Stimulated activated CD4-positive, alpha-beta T cell treated with anti-CD3 and anti-CD28 coated beads, Interleukin-12 subunit alpha, Interleukin-12 subunit beta, amount 100 ng/mL, for 48 hours (primary cell): ENCODE measurements around the gene TMED1.
"Not testable (repeated sequence)": the region's sequence is repeated elsewhere in the genome, so short reads cannot be mapped to it uniquely, and the experiment has no call there.

ENCODE experiments used
- DNase-seq, 3 donors: peaks; one replicate each; pipeline ENCODE4 v3.0.0-alpha.2; 2020; ENCODE audit warnings: low read depth in 2 of 3, low spot score in 1 of 3

The TMED1 gene

GRCh38 chr19:10835754-10836478, at the start of gene TMED1:
Gene TMED1 (minus strand): TSS chr19:10836212. CDS start chr19:10836191, 21 bp downstream.
- peak; percentile 98 for DNase-seq

DNA sequence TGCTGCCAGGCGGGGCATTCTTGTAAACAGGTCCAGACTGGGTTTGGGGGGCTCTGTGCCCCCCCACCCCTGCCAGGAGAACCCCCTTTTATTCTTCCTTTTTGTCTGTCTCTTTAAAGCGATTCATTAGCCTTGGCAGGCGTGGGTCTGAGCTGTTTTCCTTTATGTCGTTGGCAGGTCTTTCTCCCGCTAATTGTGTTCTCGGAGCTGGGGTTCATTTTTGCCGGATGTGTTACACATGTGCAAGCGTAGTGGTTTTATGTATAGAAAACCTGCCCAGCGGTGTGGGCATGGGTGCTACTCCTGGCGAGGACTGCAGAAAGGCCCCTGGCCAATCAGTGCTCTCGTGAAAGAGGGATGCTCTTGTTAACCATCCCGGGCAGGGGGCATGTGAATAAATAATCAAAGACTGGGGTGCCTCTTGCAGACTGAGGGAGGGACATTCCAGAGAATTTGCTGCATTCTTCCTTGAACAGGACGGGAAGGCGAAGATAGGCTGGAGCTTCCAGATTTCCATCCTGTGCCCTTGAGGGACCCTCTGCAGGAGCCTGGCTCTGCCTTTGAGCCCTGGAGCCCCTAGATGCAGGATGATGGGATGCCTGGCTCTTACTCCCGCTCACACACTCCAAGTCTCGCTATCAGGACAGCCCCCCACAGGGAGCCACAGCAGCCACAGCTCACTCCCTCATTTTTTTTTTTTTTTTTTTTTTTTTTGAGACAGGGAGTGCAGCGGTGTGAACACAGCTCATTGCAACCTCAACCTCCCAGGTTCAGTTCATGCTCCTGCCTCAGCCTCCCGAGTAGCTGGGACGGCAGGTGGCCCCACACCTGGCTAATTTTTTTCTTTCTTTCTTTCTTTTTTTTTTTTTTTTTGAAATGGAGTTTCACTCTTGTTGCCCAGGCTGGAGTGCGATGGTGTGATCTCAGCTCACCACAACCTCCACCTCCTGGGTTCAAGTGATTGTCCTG, 49.5 kb upstream of the TMED1 start:
- DNase-seq = no peak

- DNase-seq = no peak
Measured at GRCh38 chr19:10884274-10884673, 48.3 kb upstream of the TMED1 start.

GRCh38 chr19:10882108-10882457, 46.1 kb upstream of the TMED1 start:
- DNase-seq = no peak

- no peak for DNase-seq
Measured at GRCh38 chr19:10881403-10882107, 45.5 kb upstream of the TMED1 start.

- no peak for DNase-seq
Measured at GRCh38 chr19:10878253-10878652, 42.2 kb upstream of the TMED1 start.

- not testable (repeated sequence) for DNase-seq
Measured at GRCh38 chr19:10877608-10878007, 41.6 kb upstream of the TMED1 start.

- no peak for DNase-seq
Measured at GRCh38 chr19:10876459-10877240, 40.6 kb upstream of the TMED1 start.

DNA sequence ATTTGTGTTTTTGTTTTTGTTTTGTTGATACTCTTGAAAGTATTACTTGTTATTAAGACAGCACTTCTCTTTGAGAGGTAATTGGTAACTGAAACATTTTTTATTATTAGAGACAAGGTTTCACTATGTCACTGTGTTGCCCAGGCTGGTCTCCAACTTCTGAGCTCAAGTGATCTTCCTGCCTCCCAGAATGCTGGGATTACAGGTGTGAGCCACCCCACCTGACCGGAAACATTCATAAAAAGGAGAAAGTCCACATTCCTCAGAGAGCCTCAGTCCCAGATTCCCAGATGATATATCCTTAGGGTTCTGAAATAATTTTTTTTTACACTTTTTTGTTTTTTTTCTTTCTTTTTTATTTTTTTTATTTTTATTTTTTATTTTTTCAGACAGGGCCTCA, 38.0 kb upstream of the TMED1 start:
- no peak for DNase-seq

DNA sequence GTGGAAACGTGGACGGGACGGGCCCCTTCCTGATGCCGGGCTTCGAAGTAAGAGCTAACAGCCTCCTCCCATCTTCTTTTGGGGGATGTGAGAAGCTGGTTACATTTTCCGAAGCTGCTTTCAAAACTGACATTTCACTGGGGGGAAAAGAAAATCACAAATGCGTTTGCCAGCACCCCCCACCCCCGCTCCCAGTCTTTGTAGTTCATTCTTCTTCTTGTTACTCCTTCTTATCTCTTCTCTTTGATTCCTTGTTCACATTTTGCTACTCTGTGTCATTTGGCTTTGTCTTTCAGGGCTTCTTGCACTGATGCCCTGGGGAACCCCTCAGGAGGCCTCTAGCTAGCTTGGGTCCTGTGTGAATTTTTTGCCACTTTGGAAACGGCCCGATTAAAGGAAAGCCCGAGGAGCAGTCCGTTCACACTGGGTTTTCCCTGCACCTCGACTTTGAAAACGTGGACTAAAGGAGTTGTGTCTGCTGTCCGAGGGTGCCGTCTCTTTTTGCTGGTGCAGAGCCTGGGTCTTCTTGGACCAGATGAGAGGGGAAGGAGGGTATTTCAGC, 36.6 kb upstream of the TMED1 start:
- DNase-seq = no peak

GRCh38 chr19:10871711-10872545, 35.9 kb upstream of the TMED1 start:
- peak in 1 of 3 donors; percentile 11 for DNase-seq

GRCh38 chr19:10870955-10871603, 35.1 kb upstream of the TMED1 start, which contains the start of gene CARM1:
Gene CARM1 (plus strand): TSS chr19:10871553. CDS start chr19:10871703, 150 bp downstream.
- peak; percentile 99 for DNase-seq

GRCh38 chr19:10870501-10870954, 34.5 kb upstream of the TMED1 start:
- no peak for DNase-seq

- not testable (repeated sequence) for DNase-seq
Measured at GRCh38 chr19:10869872-10870311, 33.9 kb upstream of the TMED1 start.

- DNase-seq = no peak
Measured at GRCh38 chr19:10868872-10869547, 33.0 kb upstream of the TMED1 start.

- DNase-seq = no peak
Measured at GRCh38 chr19:10866495-10866894, 30.5 kb upstream of the TMED1 start.

DNA sequence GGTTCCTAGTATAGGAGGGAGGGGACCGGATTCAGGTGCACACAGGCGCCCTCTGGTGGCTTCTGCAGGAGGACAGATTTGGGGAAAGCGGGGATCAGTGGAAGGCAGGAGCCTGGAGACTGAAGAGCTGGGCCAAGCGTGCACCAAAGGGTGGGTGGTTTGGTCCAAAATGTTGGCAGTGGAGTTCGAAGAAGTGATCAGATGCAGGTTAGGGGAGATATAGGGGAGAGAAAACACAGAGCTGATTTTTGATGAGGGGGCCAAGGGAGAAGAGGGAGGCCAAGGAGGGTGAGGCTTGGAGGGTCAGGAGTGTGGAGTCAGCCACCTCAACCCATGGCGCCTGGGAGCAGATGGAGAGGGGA, 28.5 kb upstream of the TMED1 start:
- peak; percentile 72 to 87 (median 84) for DNase-seq

GRCh38 chr19:10863107-10863717, 27.2 kb upstream of the TMED1 start:
- no peak for DNase-seq
